ENCODE data around the gene H2BK1. TPM values are rescaled to one million over a fixed set of nuclear protein-coding genes. Genes with fewer than 3 reads are reported as not detected.

H2BK1 gene
- total RNA-seq, 2 donors from 2014 or later: 3.4 to 4.4 TPM

GRCh38 chr7:151185762-151186639, 24.3 kb downstream of the H2BK1 start:
- Mint-ChIP-seq H3K27me3 (ENCODE audit: low read depth) (no peaks in the 10 kb centered on the region), H3K27ac (no peak overlapping the region), H3K4me1 (ENCODE audit: low read depth) (no peaks in the 10 kb centered on the region), H3K4me3 (no peak overlapping the region), H3K36me3 (ENCODE audit: insufficient read depth in 2 of 2) (no peaks in the 10 kb centered on the region), H3K9me3 (no peaks in the 10 kb centered on the region)
- DNase-seq (no peak), ATAC-seq (replicated peaks in 1 of 2) (no peak)

DNA sequence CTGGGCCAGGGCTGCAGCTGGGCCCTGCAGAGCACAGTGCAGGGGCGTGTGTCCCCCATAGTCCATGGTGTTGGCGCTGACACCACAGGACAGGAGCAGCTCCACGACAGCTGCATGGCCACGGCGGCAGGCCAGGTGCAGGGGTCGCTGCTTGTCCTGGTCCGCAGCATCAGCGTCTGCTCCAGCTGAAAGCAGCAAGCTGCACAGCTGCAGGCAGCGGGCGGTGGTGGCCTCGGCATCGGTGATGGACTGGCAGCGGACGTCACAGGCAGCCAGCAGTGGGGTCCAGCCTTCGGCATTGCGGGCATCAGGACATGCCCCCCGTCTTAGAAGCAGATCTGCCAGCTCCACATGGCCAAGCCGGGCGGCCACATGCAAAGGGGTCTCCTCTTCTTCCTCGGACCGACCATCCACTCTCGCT, 29.3 kb downstream of the H2BK1 start:
- ATAC-seq (replicated peaks in 1 of 2) (no peak), DNase-seq (no peak)
- no peaks in the 10 kb centered on the region for H3K36me3 Mint-ChIP-seq (ENCODE audit: insufficient read depth in 2 of 2)
- no peak overlapping the region for H3K27ac Mint-ChIP-seq
- no peaks in the 10 kb centered on the region for H3K9me3 Mint-ChIP-seq
- H3K4me3 Mint-ChIP-seq: no peak overlapping the region
- H3K27me3 Mint-ChIP-seq (ENCODE audit: low read depth): peaks cover 6% of the 10 kb centered on the region
- H3K4me1 Mint-ChIP-seq (ENCODE audit: low read depth): no peaks in the 10 kb centered on the region

GRCh38 chr7:151179946-151180345, 30.3 kb downstream of the H2BK1 start:
- DNase-seq: no peak
- ATAC-seq (replicated peaks in 1 of 2): no peak
- Mint-ChIP-seq H3K4me3 (no peak overlapping the region), H3K9me3 (no peaks in the 10 kb centered on the region), H3K36me3 (ENCODE audit: insufficient read depth in 2 of 2) (no peaks in the 10 kb centered on the region), H3K27ac (no peak overlapping the region), H3K27me3 (ENCODE audit: low read depth) (peaks cover 13% of the 10 kb centered on the region), H3K4me1 (ENCODE audit: low read depth) (no peaks in the 10 kb centered on the region)

DNA sequence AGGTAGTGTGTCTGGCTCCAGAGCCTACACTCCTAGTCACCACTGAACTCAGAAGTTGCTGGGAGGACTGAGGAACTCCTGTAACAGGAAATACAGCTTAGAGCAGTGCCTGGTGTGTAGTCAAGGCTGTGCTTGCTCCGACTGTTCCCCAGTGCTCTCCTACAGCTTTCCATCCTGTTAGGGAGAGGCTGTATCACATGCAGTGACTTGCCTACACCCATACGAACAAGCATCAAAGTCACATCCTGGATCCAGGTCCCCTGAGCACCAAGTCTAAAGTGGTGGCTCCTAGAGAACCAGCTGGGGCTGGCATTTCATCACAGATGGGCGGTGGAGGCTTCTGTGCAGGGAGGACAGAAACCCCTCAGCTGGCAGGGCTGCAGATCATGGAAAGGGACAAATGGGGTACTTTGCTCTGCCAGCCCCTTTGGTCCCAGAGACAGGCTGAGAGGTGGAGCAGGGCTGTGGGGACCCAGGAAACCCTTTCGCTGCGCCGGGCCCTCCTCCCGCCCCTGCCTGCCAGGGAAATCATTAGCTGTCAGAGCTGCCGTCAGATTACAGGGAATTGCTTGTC, 30.9 kb downstream of the H2BK1 start:
- H3K4me3 Mint-ChIP-seq: no peak overlapping the region
- no peaks in the 10 kb centered on the region for H3K4me1 Mint-ChIP-seq (ENCODE audit: low read depth)
- H3K27me3 Mint-ChIP-seq (ENCODE audit: low read depth): peaks cover 16% of the 10 kb centered on the region
- ATAC-seq (replicated peaks in 1 of 2) (no peak), DNase-seq (no peak)
- H3K27ac Mint-ChIP-seq: no peak overlapping the region
- no peaks in the 10 kb centered on the region for H3K9me3 Mint-ChIP-seq
- H3K36me3 Mint-ChIP-seq (ENCODE audit: insufficient read depth in 2 of 2): no peaks in the 10 kb centered on the region

DNA sequence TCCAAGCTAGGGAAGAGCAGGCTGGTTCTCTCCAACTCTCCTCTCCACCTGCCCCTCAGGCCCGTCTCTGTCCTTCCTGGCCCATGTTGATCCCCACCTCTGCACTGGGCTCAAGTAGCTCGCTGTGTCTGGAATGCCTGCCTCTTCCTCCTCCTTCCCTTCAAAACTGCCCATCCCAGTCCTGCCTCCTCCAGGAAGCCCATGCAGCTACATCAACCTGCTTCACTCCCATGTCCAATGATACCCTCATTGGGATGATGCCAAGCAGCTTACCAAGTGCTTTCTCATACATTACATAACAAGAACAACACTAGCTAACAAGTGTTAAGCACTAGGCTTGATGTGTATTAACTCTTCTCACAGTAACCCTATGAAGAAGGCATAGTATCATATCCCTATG, 31.5 kb downstream of the H2BK1 start:
- Mint-ChIP-seq H3K36me3 (ENCODE audit: insufficient read depth in 2 of 2) (no peaks in the 10 kb centered on the region), H3K9me3 (no peaks in the 10 kb centered on the region), H3K27ac (no peak overlapping the region), H3K4me3 (no peak overlapping the region), H3K27me3 (ENCODE audit: low read depth) (peaks cover 16% of the 10 kb centered on the region), H3K4me1 (ENCODE audit: low read depth) (no peaks in the 10 kb centered on the region)
- no peak for DNase-seq
- ATAC-seq (replicated peaks in 1 of 2): no peak

DNA sequence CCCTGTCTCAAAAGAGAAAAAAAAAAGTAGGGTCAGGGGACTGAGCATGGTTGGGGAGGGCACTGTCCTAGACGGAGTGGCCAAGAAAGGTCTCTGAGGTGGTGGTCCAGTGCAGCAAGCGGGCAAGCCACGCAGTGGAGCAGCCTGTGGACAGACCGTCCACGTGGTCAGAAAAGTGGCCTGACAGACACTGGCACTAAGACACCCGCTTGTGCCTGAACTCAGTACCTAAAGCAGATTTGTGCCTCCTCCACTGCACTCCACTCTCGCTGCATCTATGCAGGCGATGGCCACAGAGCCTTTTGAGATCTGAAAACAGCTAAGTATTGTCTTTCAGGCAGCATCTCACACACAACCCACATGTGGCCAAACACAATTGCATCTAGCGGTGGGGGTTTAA, 32.1 kb downstream of the H2BK1 start:
- H3K4me3 Mint-ChIP-seq: no peak overlapping the region
- no peak for DNase-seq
- H3K9me3 Mint-ChIP-seq: no peaks in the 10 kb centered on the region
- peaks cover 21% of the 10 kb centered on the region for H3K27me3 Mint-ChIP-seq (ENCODE audit: low read depth)
- no peaks in the 10 kb centered on the region for H3K36me3 Mint-ChIP-seq (ENCODE audit: insufficient read depth in 2 of 2)
- H3K27ac Mint-ChIP-seq: no peak overlapping the region
- H3K4me1 Mint-ChIP-seq (ENCODE audit: low read depth): no peaks in the 10 kb centered on the region
- ATAC-seq (replicated peaks in 1 of 2): no peak

GRCh38 chr7:151177310-151177709, 33.0 kb downstream of the H2BK1 start:
- ATAC-seq (replicated peaks in 1 of 2): no peak
- DNase-seq: no peak
- no peak overlapping the region for H3K27ac Mint-ChIP-seq
- H3K27me3 Mint-ChIP-seq (ENCODE audit: low read depth): peaks cover 31% of the 10 kb centered on the region
- H3K9me3 Mint-ChIP-seq: no peaks in the 10 kb centered on the region
- no peaks in the 10 kb centered on the region for H3K4me1 Mint-ChIP-seq (ENCODE audit: low read depth)
- no peak overlapping the region for H3K4me3 Mint-ChIP-seq
- no peaks in the 10 kb centered on the region for H3K36me3 Mint-ChIP-seq (ENCODE audit: insufficient read depth in 2 of 2)

- ATAC-seq (replicated peaks in 1 of 2) (no peak), DNase-seq (no peak)
- H3K4me3 Mint-ChIP-seq: no peak overlapping the region
- H3K4me1 Mint-ChIP-seq (ENCODE audit: low read depth): no peaks in the 10 kb centered on the region
- peaks cover 40% of the 10 kb centered on the region for H3K27me3 Mint-ChIP-seq (ENCODE audit: low read depth)
- no peaks in the 10 kb centered on the region for H3K9me3 Mint-ChIP-seq
- H3K36me3 Mint-ChIP-seq (ENCODE audit: insufficient read depth in 2 of 2): no peaks in the 10 kb centered on the region
- no peak overlapping the region for H3K27ac Mint-ChIP-seq
These were observed 33.9 kb downstream of the H2BK1 start for GRCh38 chr7:151176401-151176800.

DNA sequence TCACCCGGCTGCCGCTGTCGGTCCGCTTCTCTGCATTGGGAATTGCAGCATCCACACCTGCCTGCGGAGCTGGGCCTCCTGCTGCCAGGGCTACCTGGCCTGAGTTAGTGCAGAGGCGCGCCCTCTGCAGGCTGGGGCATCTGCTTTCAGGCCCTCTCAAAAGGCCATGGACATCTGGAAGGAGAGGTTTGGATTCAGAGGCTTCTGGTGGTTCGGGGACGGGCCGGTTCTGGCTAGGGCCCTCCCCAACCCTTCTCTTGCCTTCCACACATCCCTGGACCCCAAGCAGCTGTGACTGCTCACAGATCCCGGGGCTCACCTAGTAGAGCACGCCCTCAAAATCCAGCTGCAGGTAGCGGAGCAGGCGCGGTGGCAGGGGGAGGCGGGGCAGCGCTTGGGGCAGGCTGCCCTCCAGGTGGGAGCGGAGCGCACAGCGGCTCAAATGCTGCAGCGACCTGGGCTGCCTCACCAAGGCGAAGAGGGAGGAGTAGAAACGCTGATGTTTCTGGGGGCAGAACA, 34.4 kb downstream of the H2BK1 start:
- H3K27ac Mint-ChIP-seq: no peak overlapping the region
- H3K9me3 Mint-ChIP-seq: no peaks in the 10 kb centered on the region
- no peaks in the 10 kb centered on the region for H3K36me3 Mint-ChIP-seq (ENCODE audit: insufficient read depth in 2 of 2)
- ATAC-seq (replicated peaks in 1 of 2) (no peak), DNase-seq (no peak)
- H3K4me1 Mint-ChIP-seq (ENCODE audit: low read depth): no peaks in the 10 kb centered on the region
- no peak overlapping the region for H3K4me3 Mint-ChIP-seq
- peaks cover 43% of the 10 kb centered on the region for H3K27me3 Mint-ChIP-seq (ENCODE audit: low read depth)

GRCh38 chr7:151175047-151175792, 35.1 kb downstream of the H2BK1 start:
- H3K27me3 Mint-ChIP-seq (ENCODE audit: low read depth): peaks cover 44% of the 10 kb centered on the region
- no peak overlapping the region for H3K4me3 Mint-ChIP-seq
- H3K4me1 Mint-ChIP-seq (ENCODE audit: low read depth): no peaks in the 10 kb centered on the region
- no peak for DNase-seq
- H3K36me3 Mint-ChIP-seq (ENCODE audit: insufficient read depth in 2 of 2): no peaks in the 10 kb centered on the region
- no peaks in the 10 kb centered on the region for H3K9me3 Mint-ChIP-seq
- H3K27ac Mint-ChIP-seq: no peak overlapping the region
- no peak for ATAC-seq (replicated peaks in 1 of 2)

- peak in 1 of 2 donors; percentile 34 for ATAC-seq (replicated peaks in 1 of 2)
These were observed 35.8 kb downstream of the H2BK1 start for GRCh38 chr7:151174246-151175046.

DNA sequence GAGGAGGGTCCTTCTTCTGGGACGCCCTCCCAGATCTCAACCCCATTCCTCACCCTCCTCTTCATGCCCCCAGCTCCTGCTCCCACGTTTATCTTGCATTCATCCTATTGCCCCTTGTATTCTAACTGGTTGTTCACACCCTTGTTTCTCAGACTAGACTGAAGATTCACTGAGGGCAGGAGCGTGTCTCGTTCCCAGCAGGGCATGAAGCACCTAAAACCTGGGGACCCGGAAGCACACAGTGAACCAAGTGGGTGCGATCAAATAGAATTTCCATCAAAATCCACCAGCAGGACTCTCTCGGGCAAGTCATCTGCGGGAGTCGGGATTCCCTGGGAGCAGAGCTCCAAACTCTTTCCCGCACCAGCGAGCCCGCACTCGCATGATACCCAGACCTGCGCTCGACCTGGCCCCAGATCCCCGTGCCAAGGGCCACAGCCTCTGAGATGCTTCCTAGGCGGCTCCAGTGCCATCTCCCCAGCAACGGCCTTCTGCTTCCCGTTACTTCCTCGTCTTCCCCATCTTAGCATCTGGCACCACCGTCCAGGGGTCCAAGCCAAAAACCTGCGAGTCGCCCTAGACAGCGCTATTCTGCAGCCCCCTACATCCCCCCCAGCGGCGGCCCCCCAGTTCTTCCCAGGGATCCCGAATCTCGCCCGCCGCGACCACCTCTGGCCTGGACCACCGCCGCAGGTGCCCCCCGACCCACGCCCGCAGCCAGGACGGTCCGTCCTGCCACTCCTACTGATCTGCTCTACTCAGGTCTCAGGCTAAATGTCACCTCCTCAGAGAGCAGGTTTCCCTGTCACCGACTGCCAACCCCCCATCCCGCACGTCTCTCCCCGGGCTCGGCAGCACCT, 36.7 kb downstream of the H2BK1 start:
- H3K9me3 Mint-ChIP-seq: no peaks in the 10 kb centered on the region
- no peak overlapping the region for H3K4me3 Mint-ChIP-seq
- H3K27me3 Mint-ChIP-seq (ENCODE audit: low read depth): peaks cover 55% of the 10 kb centered on the region
- ATAC-seq (replicated peaks in 1 of 2) (no peak), DNase-seq (no peak)
- no peaks in the 10 kb centered on the region for H3K36me3 Mint-ChIP-seq (ENCODE audit: insufficient read depth in 2 of 2)
- H3K27ac Mint-ChIP-seq: no peak overlapping the region
- peaks cover 2% of the 10 kb centered on the region for H3K4me1 Mint-ChIP-seq (ENCODE audit: low read depth)

More at GRCh38 chr7:151174246-151175046, 35.8 kb downstream of the H2BK1 start:
- H3K4me3 Mint-ChIP-seq: no peak overlapping the region
- H3K27ac Mint-ChIP-seq: no peak overlapping the region
- peaks cover 52% of the 10 kb centered on the region for H3K27me3 Mint-ChIP-seq (ENCODE audit: low read depth)
- DNase-seq: peak; percentile 16 to 21
- no peaks in the 10 kb centered on the region for H3K4me1 Mint-ChIP-seq (ENCODE audit: low read depth)
- H3K9me3 Mint-ChIP-seq: no peaks in the 10 kb centered on the region
- H3K36me3 Mint-ChIP-seq (ENCODE audit: insufficient read depth in 2 of 2): no peaks in the 10 kb centered on the region
